DOHH2 (cell line): ENCODE results near the gene PHF14.

Source experiments
- H3F3A ChIP-seq: fragments of 200-600 bp; sonication (generic), shearing (Covaris generic); 2 replicates; pipeline ENCODE4 v1.6.0; 2016; ENCODE audit warnings: antibody characterized with exemption, mild to moderate bottlenecking; ENCODE audit not compliant: control insufficient read depth, insufficient read depth
- H3K27ac ChIP-seq: fragments of 200-600 bp; sonication (generic); 2 replicates; pipeline ENCODE4 v1.5.1; 2014; ENCODE audit warnings: low read depth, mild to moderate bottlenecking, low read length, moderate library complexity
- H3K27me3 ChIP-seq: fragments of 200-600 bp; sonication (generic); 2 replicates; pipeline ENCODE4 v1.6.1; 2014; ENCODE audit warnings: mild to moderate bottlenecking, low read length, mixed read lengths; ENCODE audit not compliant: control insufficient read depth
- H3K36me3 ChIP-seq: fragments of 200-600 bp; sonication (generic); 2 replicates; pipeline ENCODE4 v1.6.1; 2014; ENCODE audit warnings: mild to moderate bottlenecking, low read length, moderate library complexity, mixed read lengths; ENCODE audit not compliant: control insufficient read depth
- H3K4me1 ChIP-seq: fragments of 200-600 bp; sonication (generic); 2 replicates; pipeline ENCODE4 v1.6.1; 2014; ENCODE audit warnings: mild to moderate bottlenecking, low read length, mixed read lengths; ENCODE audit not compliant: control insufficient read depth
- H3K4me2 ChIP-seq: fragments of 200-600 bp; sonication (generic); 2 replicates; pipeline ENCODE4 v1.6.0; 2014; ENCODE audit warnings: mild to moderate bottlenecking, low read length, moderate library complexity
- H3K4me3 ChIP-seq: fragments of 200-600 bp; sonication (generic); 2 replicates; pipeline ENCODE4 v1.5.1; 2014; ENCODE audit warnings: mild to moderate bottlenecking, low read length, mixed read lengths
- H3K79me2 ChIP-seq: fragments of 200-600 bp; sonication (generic); 2 replicates; pipeline ENCODE4 v1.6.1; 2014; ENCODE audit warnings: mild to moderate bottlenecking, low read length, mixed read lengths; ENCODE audit not compliant: control insufficient read depth
- H3K9me2 ChIP-seq: fragments of 200-600 bp; sonication (generic); replicated peaks from 2 replicates; pipeline ENCODE4 v1.6.1; 2014; ENCODE audit warnings: mild to moderate bottlenecking, low read length, mixed read lengths; ENCODE audit not compliant: control insufficient read depth
- H3K9me3 ChIP-seq: fragments of 200-600 bp; sonication (generic); 2 replicates; pipeline ENCODE4 v1.6.1; 2014; ENCODE audit warnings: antibody characterized with exemption, low read length, mixed read lengths; ENCODE audit not compliant: control insufficient read depth, insufficient read depth
- H4K20me1 ChIP-seq: fragments of 200-600 bp; sonication (generic); 2 replicates; pipeline ENCODE4 v1.6.0; 2014; ENCODE audit warnings: low read depth, mild to moderate bottlenecking, antibody characterized with exemption, low read length, moderate library complexity; ENCODE audit not compliant: control insufficient read depth, insufficient read depth
- CTCF ChIP-seq: fragments of 200-600 bp; sonication (generic); IDR thresholded peaks from one replicate; pipeline ENCODE4 v1.5.1; 2014; ENCODE audit warnings: antibody characterized with exemption, mild to moderate bottlenecking, low read depth, low read length; ENCODE audit not compliant: poor library complexity, severe bottlenecking
- EZH2phosphoT487 ChIP-seq: fragments of 200-600 bp; sonication (generic); IDR thresholded peaks from 2 replicates; pipeline ENCODE4 v1.6.1; 2017; ENCODE audit warnings: borderline replicate concordance, mild to moderate bottlenecking, antibody characterized with exemption, low read length, moderate library complexity, mixed read lengths

PHF14 gene

GRCh38 chr7:11191574-11192220, 218.0 kb downstream of the PHF14 start:
- Histone ChIP-seq H3F3A (no peaks in the 10 kb centered on the region), H3K36me3 (no peaks in the 10 kb centered on the region), H3K4me1 (peaks cover 8% of the 10 kb centered on the region), H3K79me2 (no peaks in the 10 kb centered on the region), H3K4me3 (no peak overlapping the region), H4K20me1 (no peaks in the 10 kb centered on the region), H3K9me2 (no peaks in the 10 kb centered on the region), H3K27me3 (no peaks in the 10 kb centered on the region), H3K4me2 (no peak overlapping the region), H3K9me3 (no peaks in the 10 kb centered on the region), H3K27ac (no peak overlapping the region)
- TF ChIP-seq CTCF (no peak), EZH2phosphoT487 (no peak)

- H3K4me2 ChIP-seq = no peak overlapping the region
Observed at GRCh38 chr7:11192506-11192905, 218.8 kb downstream of the PHF14 start.

GRCh38 chr7:11193131-11193867, 219.6 kb downstream of the PHF14 start:
- H3K9me3 ChIP-seq = no peaks in the 10 kb centered on the region
- H3F3A ChIP-seq = no peaks in the 10 kb centered on the region
- H3K9me2 ChIP-seq = no peaks in the 10 kb centered on the region
- H3K4me1 ChIP-seq = peaks cover 8% of the 10 kb centered on the region
- H3K4me2 ChIP-seq = no peak overlapping the region
- H4K20me1 ChIP-seq = no peaks in the 10 kb centered on the region
- H3K36me3 ChIP-seq = no peaks in the 10 kb centered on the region
- no peak overlapping the region for H3K4me3 ChIP-seq
- no peaks in the 10 kb centered on the region for H3K79me2 ChIP-seq
- TF ChIP-seq EZH2phosphoT487 (no peak), CTCF (no peak)
- H3K27me3 ChIP-seq = no peaks in the 10 kb centered on the region
- no peak overlapping the region for H3K27ac ChIP-seq

More at GRCh38 chr7:11192506-11192905, 218.8 kb downstream of the PHF14 start:
- no peak for TF ChIP-seq CTCF
- no peak for TF ChIP-seq EZH2phosphoT487
- no peaks in the 10 kb centered on the region for H3F3A ChIP-seq
- H3K36me3 ChIP-seq = no peaks in the 10 kb centered on the region
- peaks cover 8% of the 10 kb centered on the region for H3K4me1 ChIP-seq
- no peak overlapping the region for H3K4me3 ChIP-seq
- no peaks in the 10 kb centered on the region for H3K9me3 ChIP-seq
- no peaks in the 10 kb centered on the region for H3K79me2 ChIP-seq
- no peaks in the 10 kb centered on the region for H3K27me3 ChIP-seq
- H3K27ac ChIP-seq = no peak overlapping the region
- H4K20me1 ChIP-seq = no peaks in the 10 kb centered on the region
- H3K9me2 ChIP-seq = no peaks in the 10 kb centered on the region
